CD14-positive monocyte (primary cell): ENCODE measurements around the gene C3orf20. TPM values are rescaled to one million over a fixed set of nuclear protein-coding genes. Genes with fewer than 3 reads are reported as not detected.
"Not testable (repeated sequence)": the region's sequence is repeated elsewhere in the genome, so short reads cannot be mapped to it uniquely, and the experiment has no call there.

ENCODE experiments used
- DNase-seq, 3 donors: peaks; one replicate each; pipeline ENCODE4 v3.0.0-alpha.2; 2011 to 2022
- H2AFZ ChIP-seq: 2 replicates; pipeline ENCODE4 v1.6.0; 2012; ENCODE audit warnings: mild to moderate bottlenecking, low read depth, low read length, inconsistent platforms; ENCODE audit not compliant: insufficient read depth, poor library complexity, severe bottlenecking
- H3K27ac ChIP-seq, 2 donors: 1 replicate in 1 of 2; 2 replicates in 1 of 2; pipeline ENCODE4 v1.5.1; 2012 to 2013; ENCODE audit warnings: low read length in 2 of 2, control low read depth in 1 of 2, inconsistent platforms in 1 of 2, low read depth in 1 of 2, mild to moderate bottlenecking in 1 of 2
- H3K27me3 ChIP-seq, 2 donors: one replicate each; pipeline versions ENCODE4 v1.6.0 to v1.6.1; 2011 to 2013; ENCODE audit warnings: low read length in 2 of 2; ENCODE audit not compliant: control insufficient read depth in 2 of 2, insufficient read depth in 2 of 2
- H3K36me3 ChIP-seq, 2 donors: replicated peaks in 1 of 2; 1 replicate in 1 of 2; 2 replicates in 1 of 2; pipeline versions ENCODE4 v1.5.1 to v1.6.1; 2012 to 2013; ENCODE audit warnings: low read length in 2 of 2, control low read depth in 1 of 2, inconsistent platforms in 1 of 2, mild to moderate bottlenecking in 1 of 2; ENCODE audit not compliant: insufficient read depth in 2 of 2, control insufficient read depth in 1 of 2
- H3K4me1 ChIP-seq, 2 donors: 1 replicate in 1 of 2; 2 replicates in 1 of 2; pipeline versions ENCODE4 v1.5.1 to v1.6.1; 2012 to 2013; ENCODE audit warnings: low read length in 2 of 2, control low read depth in 1 of 2, inconsistent platforms in 1 of 2, mild to moderate bottlenecking in 1 of 2, moderate library complexity in 1 of 2; ENCODE audit not compliant: insufficient read depth in 2 of 2, control insufficient read depth in 1 of 2
- H3K4me2 ChIP-seq: replicated peaks from 2 replicates; pipeline ENCODE3; 2012; ENCODE audit warnings: low read length, moderate library complexity, mild to moderate bottlenecking; ENCODE audit not compliant: poor library complexity, severe bottlenecking; ENCODE audit errors: extremely low read depth
- H3K4me3 ChIP-seq, 3 experiments: fragments of 200-600 bp in 1 of 3; sonication (generic) in 1 of 3; replicated peaks in 1 of 3; 1 replicate in 2 of 3; 2 replicates in 1 of 3; pipeline ENCODE4 v1.5.1; 2011 to 2013; ENCODE audit warnings: low read length in 3 of 3, mild to moderate bottlenecking in 3 of 3, control low read depth in 2 of 3, low read depth in 2 of 3, inconsistent platforms in 1 of 3, moderate library complexity in 1 of 3
- H3K79me2 ChIP-seq: 2 replicates; pipeline ENCODE4 v1.6.0; 2012; ENCODE audit warnings: mild to moderate bottlenecking, control low read depth, inconsistent platforms, low read length, moderate library complexity; ENCODE audit not compliant: insufficient read depth
- H3K9ac ChIP-seq: 2 replicates; pipeline ENCODE4 v1.6.0; 2017; ENCODE audit warnings: low read length, mild to moderate bottlenecking; ENCODE audit not compliant: insufficient read depth, poor library complexity, severe bottlenecking
- H3K9me3 ChIP-seq, 2 donors: replicated peaks in 1 of 2; 1 replicate in 1 of 2; 2 replicates in 1 of 2; pipeline versions ENCODE4 v1.5.1 to v1.6.1; 2012 to 2013; ENCODE audit warnings: low read length in 2 of 2, control low read depth in 1 of 2; ENCODE audit not compliant: control insufficient read depth in 1 of 2, insufficient read depth in 1 of 2
- H4K20me1 ChIP-seq: 2 replicates; pipeline ENCODE4 v1.6.0; 2012; ENCODE audit warnings: mild to moderate bottlenecking, low read length, control low read depth, moderate library complexity; ENCODE audit not compliant: insufficient read depth
- H3K27ac Mint-ChIP-seq, 7 donors: one replicate each; pipeline ENCODE4 v1.8.0; 2020; ENCODE audit warnings: mild to moderate bottlenecking in 7 of 7, mixed read lengths in 7 of 7, moderate library complexity in 6 of 7, inconsistent platforms in 2 of 7
- H3K27me3 Mint-ChIP-seq, 3 donors: one replicate each; pipeline ENCODE4 v1.8.0; 2021 to 2022; ENCODE audit warnings: low read depth in 3 of 3, mild to moderate bottlenecking in 3 of 3, mixed read lengths in 3 of 3, moderate library complexity in 3 of 3, inconsistent platforms in 1 of 3
- H3K36me3 Mint-ChIP-seq, 2 donors: one replicate each; pipeline ENCODE4 v1.8.0; 2020; ENCODE audit warnings: mixed read lengths in 2 of 2, inconsistent platforms in 1 of 2, mild to moderate bottlenecking in 1 of 2
- H3K4me1 Mint-ChIP-seq: one replicate; pipeline ENCODE4 v1.8.0; 2020; ENCODE audit warnings: mild to moderate bottlenecking, mixed read lengths
- H3K4me3 Mint-ChIP-seq, 2 donors: one replicate each; pipeline ENCODE4 v1.8.0; 2020; ENCODE audit warnings: mild to moderate bottlenecking in 2 of 2, mixed read lengths in 2 of 2, moderate library complexity in 1 of 2
- H3K9me3 Mint-ChIP-seq, 7 donors: one replicate each; pipeline ENCODE4 v1.8.0; 2020 to 2022; ENCODE audit warnings: mixed read lengths in 7 of 7, mild to moderate bottlenecking in 6 of 7, moderate library complexity in 6 of 7, inconsistent platforms in 2 of 7
- WGBS: methylation state at CpG from one replicate; pipeline ENCODE4 v1.1.5; 2013; ENCODE audit warnings: missing lambda C conversion rate; ENCODE audit not compliant: insufficient coverage; 5-methylcytosine and 5-hydroxymethylcytosine counted together
- intact Hi-C, 2 donors: fragments of 100-400 bp; cut with micrococcal nuclease; formaldehyde crosslinking; loops; one replicate each; pipeline versions ENCODE4 v1.15.0 to v1.15.1; 2023
- polyA plus RNA-seq, 3 donors: library from polyadenylated mRNA; depleted of rRNA in 1 of 3; unstranded in 2 of 3; stranded (reverse) in 1 of 3; fragments of 300-500 nt in 2 of 3; fragments of >200 nt in 1 of 3; fragmentation: Illumina TruSeq in 2 of 3; gene quantifications; 1 replicate in 2 of 3; 2 replicates in 1 of 3; pipeline ENCODE4 v1.2.3, GENCODE V29; 2012 to 2021
- TF ChIP-seq, protein P1 (sequence below): fragments of 200-600 bp; IDR thresholded peaks from one replicate; pipeline ENCODE4 v1.8.0; 2022; ENCODE audit warnings: antibody characterized with exemption, mild to moderate bottlenecking

The C3orf20 gene
- polyA plus RNA-seq, 3 donors = 0.11 TPM; not detected in 2

DNA sequence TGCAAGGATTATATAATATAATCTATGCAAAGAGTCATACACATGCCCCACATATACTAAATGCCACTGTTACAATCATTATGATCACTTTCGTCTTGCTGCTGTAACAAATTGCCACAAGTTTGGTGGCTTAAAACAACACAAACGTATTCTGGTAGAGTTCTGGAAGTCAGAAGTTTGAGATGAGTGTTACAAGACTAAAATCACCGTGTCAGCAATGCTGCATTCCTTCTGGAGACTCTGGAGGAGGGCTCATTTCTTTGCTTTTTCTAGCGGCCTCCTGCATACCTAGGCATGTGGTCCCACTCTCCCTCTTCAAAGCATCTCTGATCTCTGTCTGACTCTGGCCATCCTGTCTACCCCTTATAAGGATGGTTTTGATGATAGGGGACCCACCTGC is 24.7 kb upstream of the C3orf20 start:
- H3K27me3 Mint-ChIP-seq = peaks cover 0 to 3% (median 2%) of the 10 kb centered on the region in 3 donors

DNA sequence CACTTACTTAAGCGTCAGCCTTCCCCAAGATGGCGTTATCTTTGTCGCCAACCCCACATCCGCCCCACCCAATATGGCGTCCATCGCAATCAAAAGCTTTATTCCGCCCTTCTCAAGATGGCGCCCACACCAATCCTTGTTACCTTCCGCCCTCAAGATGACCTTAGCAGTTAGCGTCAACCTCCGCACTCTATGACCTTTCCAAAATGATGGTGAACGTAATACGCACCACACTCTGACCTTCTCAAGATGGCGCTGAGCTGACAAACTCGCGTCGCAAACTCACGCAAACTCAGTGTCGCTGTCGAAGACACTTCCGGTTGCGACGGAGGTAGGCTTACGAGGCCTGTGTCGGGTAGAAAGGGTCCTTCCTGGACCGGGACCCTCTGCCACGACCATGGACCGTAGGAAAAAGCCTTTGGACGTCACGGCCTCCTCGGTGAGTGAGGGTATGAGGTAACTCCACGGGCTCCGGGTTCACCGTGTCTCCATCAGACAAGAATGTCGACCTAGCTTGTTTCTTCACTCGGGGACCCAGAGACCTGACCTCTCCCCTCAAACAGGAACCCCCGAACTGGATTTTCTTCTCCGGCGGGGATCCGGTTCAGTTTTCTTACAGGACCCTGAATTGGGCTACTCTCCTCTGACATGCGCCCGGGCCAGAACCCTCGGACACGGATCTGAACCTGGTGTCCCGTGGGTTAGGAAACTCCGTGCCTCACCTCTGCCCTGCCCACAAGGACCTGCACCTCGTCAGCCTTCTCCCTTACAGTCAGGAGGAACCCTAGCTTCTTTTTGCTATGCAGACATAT is 23.3 kb upstream of the C3orf20 start, which contains the start of gene CCDC174:
Gene CCDC174, plus strand, starts transcription at position 323 of the 812 bp plus-strand sequence. Its CDS starts 75 bp downstream, at position 398.
- Histone ChIP-seq H3K4me2 (peak within 1 kb of the TSS; percentile 86), H3K4me1 (peaks cover 21 to 39% of the 10 kb centered on the region in 2 donors), H3K79me2 (peaks cover 35% of the 10 kb centered on the region), H4K20me1 (peaks cover 1% of the 10 kb centered on the region), H3K9me3 (no peaks in the 10 kb centered on the region), H3K27ac (peak within 1 kb of the TSS; percentile 94 to 97), H3K27me3 (no peaks in the 10 kb centered on the region), H3K9ac (peak within 1 kb of the TSS; percentile 93), H3K36me3 (peaks cover 22 to 26% of the 10 kb centered on the region in 2 donors), H3K4me3 (peak within 1 kb of the TSS; percentile 88 to 93 (median 89)), H2AFZ (peak within 1 kb of the TSS; percentile 83)
- TF ChIP-seq, protein P1, sequence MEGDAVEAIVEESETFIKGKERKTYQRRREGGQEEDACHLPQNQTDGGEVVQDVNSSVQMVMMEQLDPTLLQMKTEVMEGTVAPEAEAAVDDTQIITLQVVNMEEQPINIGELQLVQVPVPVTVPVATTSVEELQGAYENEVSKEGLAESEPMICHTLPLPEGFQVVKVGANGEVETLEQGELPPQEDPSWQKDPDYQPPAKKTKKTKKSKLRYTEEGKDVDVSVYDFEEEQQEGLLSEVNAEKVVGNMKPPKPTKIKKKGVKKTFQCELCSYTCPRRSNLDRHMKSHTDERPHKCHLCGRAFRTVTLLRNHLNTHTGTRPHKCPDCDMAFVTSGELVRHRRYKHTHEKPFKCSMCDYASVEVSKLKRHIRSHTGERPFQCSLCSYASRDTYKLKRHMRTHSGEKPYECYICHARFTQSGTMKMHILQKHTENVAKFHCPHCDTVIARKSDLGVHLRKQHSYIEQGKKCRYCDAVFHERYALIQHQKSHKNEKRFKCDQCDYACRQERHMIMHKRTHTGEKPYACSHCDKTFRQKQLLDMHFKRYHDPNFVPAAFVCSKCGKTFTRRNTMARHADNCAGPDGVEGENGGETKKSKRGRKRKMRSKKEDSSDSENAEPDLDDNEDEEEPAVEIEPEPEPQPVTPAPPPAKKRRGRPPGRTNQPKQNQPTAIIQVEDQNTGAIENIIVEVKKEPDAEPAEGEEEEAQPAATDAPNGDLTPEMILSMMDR = no peak
- WGBS = 1% methylated on average over 46 of the region's 47 CpGs
- Mint-ChIP-seq H3K4me3 (peak within 1 kb of the TSS; percentile 94 to 97), H3K4me1 (peaks cover 37% of the 10 kb centered on the region), H3K36me3 (peaks cover 18 to 28% of the 10 kb centered on the region in 2 donors), H3K9me3 (peaks cover 0 to 5% (median 0%) of the 10 kb centered on the region in 7 donors), H3K27me3 (peaks cover 0 to 3% (median 2%) of the 10 kb centered on the region in 3 donors), H3K27ac (peak within 1 kb of the TSS; percentile 97 to 99 (median 98))
- intact Hi-C loops = loop anchor here (2.0 to 10.0 kb wide), 5 partner anchors 293 to 529 kb away; partner anchors contain the start of genes NR2C2 (in 2 of the 2), CHCHD4 (in 1 of the 2), LSM3 (in 1 of the 2) and MRPS25 (in 1 of the 2)
- DNase-seq = peak; percentile 99 to 100 (median 99)

More for the DNA sequence above, 24.7 kb upstream of the C3orf20 start:
- H3K27ac ChIP-seq = no peak overlapping the region
- WGBS = 100% methylated on average over 1 of the region's 4 CpGs
- Mint-ChIP-seq H3K27ac (peak overlapping the region in 3 of 7 donors; percentile 98), H3K4me1 (peaks cover 37% of the 10 kb centered on the region), H3K4me3 (peak overlapping the region; percentile 94 to 96), H3K36me3 (peaks cover 5 to 13% of the 10 kb centered on the region in 2 donors), H3K9me3 (peaks cover 0 to 5% (median 0%) of the 10 kb centered on the region in 7 donors)
- TF ChIP-seq, protein P1 = no peak
- no peak overlapping the region for H3K9ac ChIP-seq
- H3K4me1 ChIP-seq = peaks cover 21 to 39% of the 10 kb centered on the region in 2 donors
- peaks cover 8 to 11% of the 10 kb centered on the region in 2 donors for H3K36me3 ChIP-seq
- peaks cover 35% of the 10 kb centered on the region for H3K79me2 ChIP-seq
- H3K9me3 ChIP-seq = no peaks in the 10 kb centered on the region
- intact Hi-C loops = loop anchor here (2.0 to 10.0 kb wide), 5 partner anchors 295 to 528 kb away; partner anchors contain the start of genes NR2C2 (in 2 of the 2), CHCHD4 (in 1 of the 2), LSM3 (in 1 of the 2) and MRPS25 (in 1 of the 2)
- no peak overlapping the region for H3K4me2 ChIP-seq
- peak overlapping the region; percentile 75 for H2AFZ ChIP-seq
- H3K27me3 ChIP-seq = no peaks in the 10 kb centered on the region
- DNase-seq = no peak
- H4K20me1 ChIP-seq = no peaks in the 10 kb centered on the region
- H3K4me3 ChIP-seq = no peak overlapping the region

DNA sequence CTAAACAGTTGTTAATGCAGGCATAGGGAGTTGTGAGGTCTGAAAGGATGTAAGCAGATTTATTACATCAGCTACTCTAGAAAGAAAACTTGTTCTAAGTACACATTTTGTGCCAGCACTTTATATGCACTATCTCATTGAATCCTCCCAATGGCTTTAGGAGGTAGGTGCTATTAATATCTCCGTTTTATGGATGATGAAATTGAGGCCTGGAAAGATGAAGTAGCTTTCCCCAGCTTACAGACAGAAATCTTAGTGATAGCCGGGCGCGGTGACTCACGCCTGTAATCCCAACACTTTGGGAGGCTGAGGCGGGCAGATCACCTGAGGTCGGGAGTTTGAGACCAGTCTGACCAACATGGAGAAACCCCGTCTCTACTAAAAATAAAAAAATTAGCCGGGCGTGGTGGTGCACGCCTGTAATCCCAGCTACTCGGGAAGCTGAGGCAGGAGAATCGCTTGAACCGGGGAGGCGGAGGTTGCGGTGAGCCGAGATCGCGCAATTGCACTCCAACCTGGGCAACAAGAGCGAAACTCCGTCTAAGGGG is 22.5 kb upstream of the C3orf20 start:
- Mint-ChIP-seq H3K4me1 (peaks cover 37% of the 10 kb centered on the region), H3K36me3 (peaks cover 26 to 36% of the 10 kb centered on the region in 2 donors), H3K27ac (peak overlapping the region; percentile 97 to 99 (median 98)), H3K4me3 (peak overlapping the region; percentile 94 to 97)
- not testable (repeated sequence) for H3K9me3 ChIP-seq, H3K9me3 Mint-ChIP-seq, H4K20me1 ChIP-seq, H3K27me3 Mint-ChIP-seq, H3K27me3 ChIP-seq
- Histone ChIP-seq H3K79me2 (peaks cover 36% of the 10 kb centered on the region), H3K36me3 (peaks cover 30 to 34% of the 10 kb centered on the region in 2 donors), H3K27ac (peak overlapping the region; percentile 94 to 97), H3K4me2 (peak overlapping the region; percentile 86), H2AFZ (peak overlapping the region; percentile 83), H3K9ac (peak overlapping the region; percentile 93), H3K4me1 (peaks cover 21 to 39% of the 10 kb centered on the region in 2 donors), H3K4me3 (peak overlapping the region; percentile 88 to 93 (median 89))
- intact Hi-C loops = loop anchor here (5.0 to 10.0 kb wide), 4 partner anchors 292 to 530 kb away; partner anchors contain the start of genes CHCHD4 (in 1 of the 2), LSM3 (in 1 of the 2), MRPS25 (in 1 of the 2) and NR2C2 (in 1 of the 2)
- 91% methylated on average over 7 of the region's 21 CpGs for WGBS
- DNase-seq = peak; percentile 3 to 46 (median 34)
